HepG2 (cell line): ENCODE data around the gene RETREG2. TPM values are rescaled to one million over a fixed set of nuclear protein-coding genes. Genes with fewer than 3 reads are reported as not detected.

Experiments
- ATAC-seq: fragments of 200-7000 bp; cut with Tn5 transposase; 3 replicates; pipeline ENCODE4 v1.9.1; 2020; ENCODE audit warnings: mild to moderate bottlenecking, moderate library complexity
- BruUV-seq: library from RNA; stranded (reverse); fragments of 400-500 nt; replicated peaks from 2 replicates; lab custom pipeline; 2021; lab: Mats Ljungman, UMichigan
- CTCF ChIA-PET: fragments of 300-600 bp; formaldehyde crosslinking; extraction: SDS; loops from one replicate; lab custom pipeline; 2021; ENCODE audit warnings: low total read pairs, inconsistent platforms, low intra/inter-chr PET ratio; lab: Yijun Ruan, JAX
- POLR2A ChIA-PET: fragments of 350-600 bp; sonication (Branson Sonifier 250); formaldehyde crosslinking; loops from one replicate; lab custom pipeline; 2020; ENCODE audit warnings: antibody characterized with exemption, inconsistent platforms; lab: Yijun Ruan, JAX
- DNase-seq: peaks from one replicate; pipeline ENCODE4 v3.0.0-alpha.2; 2015; ENCODE audit warnings: low spot score
- FAIRE-seq: peaks from 3 replicates; lab custom pipeline; 2011; peaks lifted over from hg19 to GRCh38; lab: Jason Lieb, UNC
- H2AFZ ChIP-seq: one replicate; pipeline ENCODE4 v1.6.1; 2011; ENCODE audit warnings: low read length, inconsistent platforms
- H3K27ac ChIP-seq: fragments of 300-600 bp; 3 replicates; pipeline ENCODE4 v1.8.0; 2011; ENCODE audit warnings: mixed run types, mild to moderate bottlenecking, mixed read lengths, low read length, inconsistent platforms; ENCODE audit not compliant: insufficient read depth; ENCODE audit errors: extremely low read length
- H3K27me3 ChIP-seq, 2 experiments: fragments of 200-600 bp in 1 of 2; 2 replicates in 1 of 2; 3 replicates in 1 of 2; pipeline versions ENCODE4 v1.6.0 to v1.8.0; 2011; ENCODE audit warnings: low read length in 2 of 2, mild to moderate bottlenecking in 2 of 2, moderate library complexity in 2 of 2, inconsistent platforms in 1 of 2; ENCODE audit not compliant: insufficient read depth in 2 of 2, control insufficient read depth in 1 of 2
- H3K36me3 ChIP-seq, 2 experiments: fragments of 200-600 bp in 1 of 2; replicated peaks in 1 of 2; 2 replicates in 1 of 2; 3 replicates in 1 of 2; pipeline versions ENCODE4 v1.5.1 to v1.8.0; 2011; ENCODE audit warnings: low read length in 2 of 2, inconsistent platforms in 1 of 2; ENCODE audit not compliant: insufficient read depth in 2 of 2, control insufficient read depth in 1 of 2
- H3K4me1 ChIP-seq: 2 replicates; pipeline ENCODE4 v1.5.1; 2012; ENCODE audit warnings: low read length, inconsistent platforms; ENCODE audit not compliant: insufficient read depth
- H3K4me2 ChIP-seq: 2 replicates; pipeline ENCODE4 v1.6.0; 2011; ENCODE audit warnings: low read depth, low read length, inconsistent platforms
- H3K4me3 ChIP-seq, 3 experiments: fragments of 200-600 bp in 1 of 3; sonication (generic), shearing (Covaris generic) in 1 of 3; replicated peaks in 1 of 3; 2 replicates each; pipeline ENCODE4 v1.5.1; 2011 to 2016; ENCODE audit warnings: low read length in 3 of 3, inconsistent platforms in 2 of 3, low read depth in 2 of 3, mild to moderate bottlenecking in 2 of 3, control low read depth in 1 of 3, mixed read lengths in 1 of 3; ENCODE audit not compliant: insufficient read depth in 1 of 3
- H3K79me2 ChIP-seq: one replicate; pipeline ENCODE4 v1.6.1; 2011; ENCODE audit warnings: low read length, inconsistent platforms; ENCODE audit not compliant: insufficient read depth
- H3K9ac ChIP-seq: 2 replicates; pipeline ENCODE4 v1.6.0; 2011; ENCODE audit warnings: mild to moderate bottlenecking, low read depth, low read length, inconsistent platforms; ENCODE audit not compliant: insufficient read depth
- H3K9me3 ChIP-seq: 2 replicates; pipeline ENCODE4 v1.5.1; 2012; ENCODE audit warnings: mild to moderate bottlenecking, low read length
- H4K20me1 ChIP-seq: 2 replicates; pipeline ENCODE4 v1.6.0; 2011; ENCODE audit warnings: inconsistent platforms, mild to moderate bottlenecking, low read length, moderate library complexity; ENCODE audit not compliant: insufficient read depth
- FOXO4 ChIP-seq: sonication (generic); formaldehyde crosslinking; conservative IDR thresholded peaks from 2 replicates; pipeline ENCODE4 v1.8.1; 2023; ENCODE audit warnings: missing genetic modification reagents
- HMGXB4 ChIP-seq, 2 experiments: sonication (generic) in 1 of 2; formaldehyde crosslinking in 1 of 2; IDR thresholded peaks; 2 replicates each; pipeline versions ENCODE4 v1.4.0 to v1.6.1; 2018 to 2020; ENCODE audit warnings: missing genetic modification reagents in 2 of 2, borderline replicate concordance in 1 of 2, low read depth in 1 of 2, mild to moderate bottlenecking in 1 of 2, missing biosample characterization in 1 of 2
- HOXA7 ChIP-seq: sonication (generic); formaldehyde crosslinking; IDR thresholded peaks from 2 replicates; pipeline ENCODE4 v1.8.1; 2022; ENCODE audit warnings: mild to moderate bottlenecking, missing genetic modification reagents, moderate library complexity
- ISL2 ChIP-seq: sonication (generic); formaldehyde crosslinking; IDR thresholded peaks from 2 replicates; pipeline ENCODE4 v1.5.0; 2020; ENCODE audit warnings: missing genetic modification reagents
- MYNN ChIP-seq: sonication (generic); formaldehyde crosslinking; IDR thresholded peaks from 2 replicates; pipeline ENCODE4 v1.4.0; 2020; ENCODE audit warnings: mild to moderate bottlenecking, low read depth, missing genetic modification reagents
- PCBP1 ChIP-seq: fragments of 200-400 bp; formaldehyde crosslinking; IDR thresholded peaks from 2 replicates; pipeline ENCODE4 v1.6.1; 2017; ENCODE audit warnings: mild to moderate bottlenecking, low read depth, low read length, borderline replicate concordance
- PITX1 ChIP-seq: sonication (generic); formaldehyde crosslinking; IDR thresholded peaks from 2 replicates; pipeline ENCODE4 v1.5.1; 2020; ENCODE audit warnings: mild to moderate bottlenecking, missing genetic modification reagents
- TERF1 ChIP-seq: sonication (generic); formaldehyde crosslinking; IDR thresholded peaks from 2 replicates; pipeline ENCODE4 v1.8.0; 2022; ENCODE audit warnings: mild to moderate bottlenecking, missing genetic modification reagents, moderate library complexity
- TOPORS ChIP-seq: sonication (generic); formaldehyde crosslinking; IDR thresholded peaks from 2 replicates; pipeline ENCODE4 v1.8.0; 2023; ENCODE audit warnings: mild to moderate bottlenecking, missing genetic modification reagents
- U2AF2 ChIP-seq: fragments of 200-400 bp; formaldehyde crosslinking; IDR thresholded peaks from 2 replicates; pipeline ENCODE4 v1.6.1; 2017; ENCODE audit warnings: low read depth, mild to moderate bottlenecking, low read length
- ZGPAT ChIP-seq: IDR thresholded peaks from 2 replicates; pipeline ENCODE4 v1.6.1; 2016; ENCODE audit warnings: mild to moderate bottlenecking
- ZNF234 ChIP-seq: sonication (generic); formaldehyde crosslinking; conservative IDR thresholded peaks from 2 replicates; pipeline ENCODE4 v1.5.1; 2020; ENCODE audit warnings: mild to moderate bottlenecking, missing genetic modification reagents
- ZNF44 ChIP-seq: sonication (generic); formaldehyde crosslinking; IDR thresholded peaks from 2 replicates; pipeline ENCODE4 v1.5.1; 2020; ENCODE audit warnings: mild to moderate bottlenecking, missing genetic modification reagents
- ZNF556 ChIP-seq: sonication (generic); formaldehyde crosslinking; IDR thresholded peaks from 2 replicates; pipeline ENCODE4 v1.4.0; 2020; ENCODE audit warnings: mild to moderate bottlenecking, missing genetic modification reagents, borderline replicate concordance
- ZNF557 ChIP-seq: sonication (generic); formaldehyde crosslinking; IDR thresholded peaks from 2 replicates; pipeline ENCODE4 v1.4.0; 2020; ENCODE audit warnings: missing genetic modification reagents
- ZNF7 ChIP-seq: IDR thresholded peaks from 2 replicates; pipeline ENCODE4 v1.6.1; 2016; ENCODE audit warnings: missing biosample characterization, missing genetic modification reagents
- ZNF790 ChIP-seq: sonication (generic); formaldehyde crosslinking; IDR thresholded peaks from 2 replicates; pipeline ENCODE4 v1.8.0; 2022; ENCODE audit warnings: missing genetic modification reagents, mild to moderate bottlenecking, borderline replicate concordance
- ZNF83 ChIP-seq: sonication (generic); formaldehyde crosslinking; IDR thresholded peaks from 2 replicates; pipeline ENCODE4 v1.4.0; 2020; ENCODE audit warnings: missing genetic modification reagents, mild to moderate bottlenecking, borderline replicate concordance
- WGBS: methylation state at CpG from one replicate; pipeline ENCODE4 v1.1.6; 2017; ENCODE audit warnings: low lambda C conversion rate; 5-methylcytosine and 5-hydroxymethylcytosine counted together
- in situ Hi-C: cut with HindIII; loops from 2 replicates; pipeline ENCODE4 v1.10.0; 2017; ENCODE audit warnings: low pct_unique_long_range_greater_than_20kb; ENCODE audit not compliant: extremely low pct_ligation_motif_present
- intact Hi-C: fragments of 100-400 bp; cut with micrococcal nuclease; formaldehyde crosslinking; loops from one replicate; pipeline ENCODE4 v1.10.0; 2022; ENCODE audit not compliant: unreplicated experiment
- polyA plus RNA-seq, 8 experiments: library from polyadenylated mRNA; depleted of rRNA in 3 of 8; stranded (reverse) in 7 of 8; unstranded in 1 of 8; fragments of >200 nt; fragmentation: Illumina TruSeq in 4 of 8; extraction: Trizol in 4 of 8; gene quantifications; 2 replicates each; pipeline versions ENCODE4 v1.2.1 to v1.2.3, GENCODE V29; 2011 to 2016; ENCODE audit warnings: low read depth in 4 of 8, missing spikeins in 1 of 8, mixed read lengths in 1 of 8; ENCODE audit not compliant: insufficient read depth in 1 of 8
- total RNA-seq, 5 experiments: library from RNA; depleted of rRNA; stranded (reverse); fragments of >200 nt; fragmentation: Illumina TruSeq; extraction: Trizol; gene quantifications; 2 replicates each; pipeline ENCODE4 v1.2.3, GENCODE V29; 2016; ENCODE audit warnings: low read depth in 1 of 5

RETREG2 gene
- total and polyA plus RNA-seq, 2 of the 13 experiments (the other 11 are each of a cell fraction or from before 2014, with no cell fraction given) = 86.0 to 134 TPM

- TF ChIP-seq HMGXB4 (CRISPR knock-in tag; IDR thresholded peaks at IDR 0.05; ENCODE audit: borderline replicate concordance in 1 of 2, low read depth in 1 of 2) = no peak
- TF ChIP-seq MYNN (CRISPR knock-in tag) = no peak
- no peak for TF ChIP-seq HOXA7 (CRISPR knock-in tag)
- no peak for TF ChIP-seq ZNF790 (CRISPR knock-in tag)
These were observed 20.7 kb upstream of the RETREG2 start (continued) for GRCh38 chr2:219157396-219157795.

GRCh38 chr2:219158025-219158424, 20.1 kb upstream of the RETREG2 start:
- ATAC-seq = no peak
- no peak overlapping the region for H3K9ac ChIP-seq
- H3K9me3 ChIP-seq = no peaks in the 10 kb centered on the region
- no TSS peak for BruUV-seq
- no peaks in the 10 kb centered on the region for H4K20me1 ChIP-seq
- H3K79me2 ChIP-seq = no peaks in the 10 kb centered on the region
- no peak overlapping the region for H2AFZ ChIP-seq
- CTCF ChIA-PET = interaction anchor here (3.2 to 4.4 kb wide), 2 partner anchors 53 to 137 kb away, joined by 28 to 50 read pairs; no protein-coding TSS in a partner anchor
- no peak overlapping the region for H3K4me3 ChIP-seq
- no peak overlapping the region for H3K4me2 ChIP-seq
- peaks cover 6 to 25% of the 10 kb centered on the region in 2 experiments for H3K36me3 ChIP-seq
- no peaks in the 10 kb centered on the region for H3K27me3 ChIP-seq
- TF ChIP-seq ZGPAT (CRISPR knock-in tag) (no peak), PCBP1 (no peak), ISL2 (CRISPR knock-in tag) (no peak), U2AF2 (no peak), ZNF83 (CRISPR knock-in tag) (no peak), ZNF557 (CRISPR knock-in tag) (no peak), ZNF234 (CRISPR knock-in tag) (no peak), ZNF556 (CRISPR knock-in tag) (no peak), TERF1 (CRISPR knock-in tag) (no peak), PITX1 (CRISPR knock-in tag) (no peak), TOPORS (CRISPR knock-in tag) (no peak), FOXO4 (no peak), ZNF44 (no peak), ZNF7 (CRISPR knock-in tag) (no peak)
- TF ChIP-seq, all 625 proteins: peak for 0
- 94% methylated on average over 4 of the region's 4 CpGs for WGBS
- in situ Hi-C loops = loop anchor here (5.0 kb wide), 1 partner anchor 101 kb away; no protein-coding TSS in a partner anchor
- POLR2A ChIA-PET = interaction anchor here (0.6 to 1.1 kb wide), 2 partner anchors 51 to 104 kb away, joined by 3 to 5 read pairs; no protein-coding TSS in a partner anchor
- Histone ChIP-seq H3K27ac (no peak overlapping the region), H3K4me1 (peaks cover 18% of the 10 kb centered on the region)
- intact Hi-C loops = no loop called here
- DNase-seq (no peak), FAIRE-seq (no peak)
